IMR-90 (cell line): ENCODE data around the gene DOCK4. TPM values are rescaled to one million over a fixed set of nuclear protein-coding genes. Genes with fewer than 3 reads are reported as not detected.
A peak's percentile ranks its signal among the peaks of the same experiment; 100 is the strongest.

Experiments used
- ATAC-seq: fragments of 200-7000 bp; cut with Tn5 transposase; 2 replicates; pipeline ENCODE4 v1.9.1; 2020; ENCODE audit warnings: low read depth, mild to moderate bottlenecking, moderate library complexity
- BruUV-seq: library from RNA; stranded (reverse); fragments of 400-500 nt; replicated peaks from 2 replicates; lab custom pipeline; 2021; lab: Mats Ljungman, UMichigan
- CTCF ChIA-PET: fragments of 300-600 bp; formaldehyde crosslinking; extraction: SDS; loops from one replicate; lab custom pipeline; 2021; ENCODE audit warnings: antibody characterized with exemption; lab: Yijun Ruan, JAX
- POLR2A ChIA-PET: fragments of 300-600 bp; sonication (Branson Sonifier 250); formaldehyde crosslinking; loops from one replicate; lab custom pipeline; 2022; ENCODE audit warnings: antibody characterized with exemption; ENCODE audit not compliant: unreplicated experiment; lab: Charles Lee
- DNase-seq: peaks from one replicate; pipeline ENCODE4 v3.0.0; 2013
- H2AFZ ChIP-seq: replicated peaks from 2 replicates; pipeline ENCODE3; 2013; ENCODE audit warnings: low read length, mild to moderate bottlenecking; ENCODE audit not compliant: poor library complexity
- H2AK5ac ChIP-seq: 2 replicates; pipeline ENCODE4 v1.6.1; 2013; ENCODE audit warnings: low read depth, low read length, inconsistent platforms
- H2AK9ac ChIP-seq: replicated peaks from 2 replicates; pipeline ENCODE3; 2013; ENCODE audit warnings: mild to moderate bottlenecking, low read depth, low read length, moderate library complexity; ENCODE audit not compliant: poor library complexity
- H2BK120ac ChIP-seq: 2 replicates; pipeline ENCODE4 v1.6.1; 2013; ENCODE audit warnings: low read depth, low read length, inconsistent platforms
- H2BK15ac ChIP-seq: 3 replicates; pipeline ENCODE4 v1.6.1; 2013; ENCODE audit warnings: low read depth, low read length, inconsistent platforms
- H2BK20ac ChIP-seq: 2 replicates; pipeline ENCODE4 v1.6.1; 2013; ENCODE audit warnings: low read depth, mild to moderate bottlenecking, inconsistent platforms, low read length, moderate library complexity
- H2BK5ac ChIP-seq: 2 replicates; pipeline ENCODE4 v1.6.1; 2013; ENCODE audit warnings: mild to moderate bottlenecking, low read depth, low read length, inconsistent platforms; ENCODE audit not compliant: poor library complexity, severe bottlenecking
- H3K14ac ChIP-seq: replicated peaks from 2 replicates; pipeline ENCODE4 v1.6.1; 2013; ENCODE audit warnings: low read depth, low read length, inconsistent platforms
- H3K18ac ChIP-seq: 2 replicates; pipeline ENCODE4 v1.6.1; 2013; ENCODE audit warnings: low read depth, low read length, control low read depth
- H3K23ac ChIP-seq: 2 replicates; pipeline ENCODE4 v1.6.1; 2013; ENCODE audit warnings: low read depth, low read length, inconsistent platforms
- H3K27ac ChIP-seq: 2 replicates; pipeline ENCODE4 v1.5.1; 2013; ENCODE audit warnings: mild to moderate bottlenecking, control low read depth, low read length; ENCODE audit not compliant: insufficient read depth
- H3K27me3 ChIP-seq: 2 replicates; pipeline ENCODE4 v1.6.1; 2013; ENCODE audit warnings: low read length; ENCODE audit not compliant: control insufficient read depth, insufficient read depth
- H3K36me3 ChIP-seq: 2 replicates; pipeline ENCODE4 v1.6.1; 2013; ENCODE audit warnings: low read length, mixed read lengths; ENCODE audit not compliant: control insufficient read depth, insufficient read depth
- H3K4ac ChIP-seq: 2 replicates; pipeline ENCODE4 v1.6.1; 2013; ENCODE audit warnings: low read depth, low read length, inconsistent platforms
- H3K4me1 ChIP-seq: 2 replicates; pipeline ENCODE4 v1.6.1; 2013; ENCODE audit warnings: low read length, mixed read lengths; ENCODE audit not compliant: control insufficient read depth, insufficient read depth
- H3K4me2 ChIP-seq: 2 replicates; pipeline ENCODE4 v1.6.1; 2013; ENCODE audit warnings: low read depth, mild to moderate bottlenecking, control low read depth, low read length, moderate library complexity
- H3K4me3 ChIP-seq: 2 replicates; pipeline ENCODE4 v1.5.1; 2013; ENCODE audit warnings: low read depth, mild to moderate bottlenecking, control low read depth, low read length, moderate library complexity; ENCODE audit not compliant: insufficient read depth
- H3K56ac ChIP-seq: 2 replicates; pipeline ENCODE4 v1.6.1; 2013; ENCODE audit warnings: low read length, inconsistent platforms; ENCODE audit not compliant: insufficient read depth; ENCODE audit errors: extremely low read depth
- H3K79me1 ChIP-seq, 2 experiments: 2 replicates each; pipeline ENCODE4 v1.6.1; 2013; ENCODE audit warnings: low read length in 2 of 2, inconsistent platforms in 1 of 2, low read depth in 1 of 2
- H3K9ac ChIP-seq: 2 replicates; pipeline ENCODE4 v1.6.1; 2013; ENCODE audit warnings: low read depth, low read length, control low read depth
- H3K9me1 ChIP-seq: 2 replicates; pipeline ENCODE4 v1.6.1; 2013; ENCODE audit warnings: low read length, inconsistent platforms; ENCODE audit not compliant: insufficient read depth
- H3K9me3 ChIP-seq: 2 replicates; pipeline ENCODE4 v1.6.1; 2013; ENCODE audit warnings: low read length; ENCODE audit not compliant: control insufficient read depth, insufficient read depth
- H4K20me1 ChIP-seq: 2 replicates; pipeline ENCODE4 v1.6.1; 2013; ENCODE audit warnings: low read length, inconsistent platforms; ENCODE audit not compliant: insufficient read depth
- H4K5ac ChIP-seq: 2 replicates; pipeline ENCODE4 v1.6.1; 2013; ENCODE audit warnings: mild to moderate bottlenecking, low read depth, low read length, control low read depth
- H4K8ac ChIP-seq, 2 experiments: 2 replicates each; pipeline ENCODE4 v1.6.1; 2013; ENCODE audit warnings: low read depth in 2 of 2, low read length in 2 of 2, control low read depth in 1 of 2, inconsistent platforms in 1 of 2
- H4K91ac ChIP-seq: 2 replicates; pipeline ENCODE4 v1.6.1; 2013; ENCODE audit warnings: low read depth, low read length, inconsistent platforms; ENCODE audit not compliant: insufficient read depth
- BHLHE40 ChIP-seq: fragments of 150-350 bp; IDR thresholded peaks from 2 replicates; pipeline ENCODE4 v1.6.1; 2016; ENCODE audit warnings: mild to moderate bottlenecking, low read depth, low read length
- CEBPB ChIP-seq: IDR thresholded peaks from 2 replicates; pipeline ENCODE4 v1.6.1; 2012; ENCODE audit warnings: low read depth, low read length, improper control_type of control experiment
- CHD1 ChIP-seq: IDR thresholded peaks from 2 replicates; pipeline ENCODE4 v1.6.1; 2012; ENCODE audit warnings: low read depth, low read length, improper control_type of control experiment
- FOS ChIP-seq: fragments of 150-350 bp; IDR thresholded peaks from 2 replicates; pipeline ENCODE4 v1.6.1; 2016; ENCODE audit warnings: low read depth, low read length
- MAFK ChIP-seq: IDR thresholded peaks from 2 replicates; pipeline ENCODE4 v1.6.1; 2012; ENCODE audit warnings: low read depth, low read length, improper control_type of control experiment
- MAZ ChIP-seq: IDR thresholded peaks from 2 replicates; pipeline ENCODE4 v1.6.1; 2012; ENCODE audit warnings: low read depth, mild to moderate bottlenecking, low read length, improper control_type of control experiment, moderate library complexity, borderline replicate concordance
- MXI1 ChIP-seq: IDR thresholded peaks from 2 replicates; pipeline ENCODE4 v1.6.1; 2012; ENCODE audit warnings: low read depth, mild to moderate bottlenecking, low read length, moderate library complexity, borderline replicate concordance
- NFE2L2 ChIP-seq: fragments of 150-350 bp; IDR thresholded peaks from 2 replicates; pipeline ENCODE4 v1.6.1; 2016; ENCODE audit warnings: low read depth, mild to moderate bottlenecking, low read length
- POLR2A ChIP-seq: IDR thresholded peaks from 2 replicates; pipeline ENCODE4 v1.6.1; 2012; ENCODE audit warnings: mild to moderate bottlenecking, low read depth, low read length
- RAD21 ChIP-seq: IDR thresholded peaks from 2 replicates; pipeline ENCODE4 v1.6.1; 2012; ENCODE audit warnings: low read length, improper control_type of control experiment
- RCOR1 ChIP-seq: IDR thresholded peaks from 2 replicates; pipeline ENCODE4 v1.6.1; 2012; ENCODE audit warnings: mild to moderate bottlenecking, low read length, improper control_type of control experiment; ENCODE audit not compliant: insufficient replicate concordance
- RFX5 ChIP-seq: IDR thresholded peaks from 2 replicates; pipeline ENCODE4 v1.8.0; 2012; ENCODE audit warnings: low read depth, mild to moderate bottlenecking, low read length, moderate library complexity
- SMC3 ChIP-seq: fragments of 150-350 bp; IDR thresholded peaks from 2 replicates; pipeline ENCODE4 v1.6.1; 2016; ENCODE audit warnings: low read depth, mild to moderate bottlenecking, antibody characterized with exemption, low read length, moderate library complexity
- WGBS, 2 experiments: methylation state at CpG; one replicate each; pipeline versions ENCODE4 v1.1.5 to v1.1.7; 2013; ENCODE audit warnings: missing lambda C conversion rate in 2 of 2; ENCODE audit not compliant: insufficient read length in 1 of 2; ENCODE audit errors: extremely low coverage in 2 of 2; 5-methylcytosine and 5-hydroxymethylcytosine counted together
- dilution Hi-C: fragments of 300-500 bp; cut with HindIII; formaldehyde crosslinking; loops from one replicate; pipeline ENCODE4 v1.14.3; 2018; ENCODE audit warnings: low sequenced_read_pairs; ENCODE audit not compliant: unreplicated experiment
- in situ Hi-C: fragments of 300-500 bp; cut with MboI; formaldehyde crosslinking; loops from 3 replicates; pipeline ENCODE4 v1.14.3; 2019; ENCODE audit warnings: low sequenced_read_pairs, inconsistent platforms, mixed read lengths
- intact Hi-C: fragments of 100-400 bp; cut with micrococcal nuclease; formaldehyde crosslinking; loops from 2 replicates; pipeline ENCODE4 v1.10.0; 2022
- polyA plus RNA-seq, 3 experiments: library from polyadenylated mRNA; depleted of rRNA; stranded (reverse); fragments of >200 nt; gene quantifications; 2 replicates each; pipeline ENCODE4 v1.2.3, GENCODE V29; 2012; ENCODE audit warnings: low replicate concordance in 1 of 3
- total RNA-seq: library from RNA; depleted of rRNA; stranded (reverse); fragments of >200 nt; gene quantifications from 2 replicates; pipeline ENCODE4 v1.2.3, GENCODE V29; 2012
- TF ChIP-seq, protein P1 (sequence below): fragments of 150-350 bp; IDR thresholded peaks from 2 replicates; pipeline ENCODE4 v1.6.1; 2016; ENCODE audit warnings: low read depth, mild to moderate bottlenecking, low read length, moderate library complexity, borderline replicate concordance
- TF ChIP-seq, protein P2 (sequence below): conservative IDR thresholded peaks from 2 replicates; pipeline ENCODE4 v1.5.1; 2012; ENCODE audit warnings: mild to moderate bottlenecking, low read depth, low read length, improper control_type of control experiment
- TF ChIP-seq, protein P3 (sequence below): fragments of 150-350 bp; IDR thresholded peaks from 2 replicates; pipeline ENCODE4 v1.6.1; 2017; ENCODE audit warnings: mild to moderate bottlenecking, antibody characterized with exemption, low read length, low read depth

DOCK4 gene
- total and polyA plus RNA-seq, 2 of the 4 experiments (the other 2 are of a cell fraction), result 4.4 to 12.2 TPM

DNA sequence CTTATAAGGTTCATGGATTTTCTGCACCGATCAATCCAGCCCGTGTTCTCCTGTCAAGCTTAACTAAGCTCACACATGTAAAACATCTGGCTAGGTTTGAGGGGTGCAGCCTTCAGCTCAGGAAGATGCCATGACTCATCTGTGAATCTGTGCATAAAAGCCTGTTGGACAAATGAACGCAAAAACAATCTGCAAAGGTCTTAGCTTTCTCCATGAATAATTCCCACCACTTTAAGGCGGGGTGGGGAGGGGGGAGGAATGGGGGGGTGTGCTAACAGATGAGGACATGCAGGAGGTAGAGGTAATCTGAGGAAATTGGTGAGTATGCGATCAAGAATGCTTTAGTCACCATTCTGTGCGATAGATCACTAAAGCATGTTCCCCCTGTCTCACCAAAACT, 4.8 kb downstream of the DOCK4 start:
- DNase-seq, result peak; percentile 86
- no peak overlapping the region for H3K18ac ChIP-seq
- H3K9ac ChIP-seq, result no peak overlapping the region
- H3K9me3 ChIP-seq, result no peaks in the 10 kb centered on the region
- H2BK5ac ChIP-seq, result no peak overlapping the region
- H3K4me3 ChIP-seq, result no peak overlapping the region
- WGBS, 2 experiments, result no CpG with 5 or more reads among the region's 6 CpGs
- dilution Hi-C loops (no loop called here), intact Hi-C loops (loop anchor here (5.0 to 10.0 kb wide), 2 partner anchors 59 to 217 kb away; no protein-coding TSS in a partner anchor), in situ Hi-C loops (loop anchor here (10.0 to 25.0 kb wide), 2 partner anchors 213 to 439 kb away; no protein-coding TSS in a partner anchor)
- H3K27me3 ChIP-seq, result no peaks in the 10 kb centered on the region
- no peak overlapping the region for H4K91ac ChIP-seq
- H2AK9ac ChIP-seq, result no peak overlapping the region
- no peak overlapping the region; the same call in 1 of the 2 replicates for H3K23ac ChIP-seq
- H3K4me2 ChIP-seq, result no peak overlapping the region
- H2BK15ac ChIP-seq, result no peak overlapping the region
- peaks cover 28 to 52% of the 10 kb centered on the region in 2 experiments for H3K79me1 ChIP-seq
- H3K9me1 ChIP-seq, result no peaks in the 10 kb centered on the region
- ATAC-seq, result no peak
- H2AK5ac ChIP-seq, result no peak overlapping the region
- H3K27ac ChIP-seq, result no peak overlapping the region
- 0 out of 2 replicates have a peak overlapping the region, but pooled peaks have one; percentile 14 for H3K14ac ChIP-seq
- H2BK120ac ChIP-seq, result no peak overlapping the region
- H2BK20ac ChIP-seq, result no peak overlapping the region
- no peak overlapping the region for H4K8ac ChIP-seq
- no peaks in the 10 kb centered on the region for H4K20me1 ChIP-seq
- H2AFZ ChIP-seq, result no peak overlapping the region
- ChIA-PET POLR2A (no interaction called here), CTCF (no interaction called here)
- peaks cover 3% of the 10 kb centered on the region; the same call in 1 of the 2 replicates for H3K4me1 ChIP-seq
- BruUV-seq, result no TSS peak
- TF ChIP-seq POLR2A, result no peak
- TF ChIP-seq MAFK, result no peak
- no peak for TF ChIP-seq RCOR1
- TF ChIP-seq CHD1, result no peak
- no peak for TF ChIP-seq SMC3
- TF ChIP-seq, protein P1, sequence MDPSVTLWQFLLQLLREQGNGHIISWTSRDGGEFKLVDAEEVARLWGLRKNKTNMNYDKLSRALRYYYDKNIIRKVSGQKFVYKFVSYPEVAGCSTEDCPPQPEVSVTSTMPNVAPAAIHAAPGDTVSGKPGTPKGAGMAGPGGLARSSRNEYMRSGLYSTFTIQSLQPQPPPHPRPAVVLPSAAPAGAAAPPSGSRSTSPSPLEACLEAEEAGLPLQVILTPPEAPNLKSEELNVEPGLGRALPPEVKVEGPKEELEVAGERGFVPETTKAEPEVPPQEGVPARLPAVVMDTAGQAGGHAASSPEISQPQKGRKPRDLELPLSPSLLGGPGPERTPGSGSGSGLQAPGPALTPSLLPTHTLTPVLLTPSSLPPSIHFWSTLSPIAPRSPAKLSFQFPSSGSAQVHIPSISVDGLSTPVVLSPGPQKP, result no peak
- no peak for TF ChIP-seq BHLHE40
- no peak for TF ChIP-seq RAD21
- TF ChIP-seq MXI1, result no peak
- no peak for TF ChIP-seq CEBPB
- no peak for TF ChIP-seq RFX5
- TF ChIP-seq FOS, result no peak
- TF ChIP-seq MAZ, result no peak
- TF ChIP-seq, protein P2, sequence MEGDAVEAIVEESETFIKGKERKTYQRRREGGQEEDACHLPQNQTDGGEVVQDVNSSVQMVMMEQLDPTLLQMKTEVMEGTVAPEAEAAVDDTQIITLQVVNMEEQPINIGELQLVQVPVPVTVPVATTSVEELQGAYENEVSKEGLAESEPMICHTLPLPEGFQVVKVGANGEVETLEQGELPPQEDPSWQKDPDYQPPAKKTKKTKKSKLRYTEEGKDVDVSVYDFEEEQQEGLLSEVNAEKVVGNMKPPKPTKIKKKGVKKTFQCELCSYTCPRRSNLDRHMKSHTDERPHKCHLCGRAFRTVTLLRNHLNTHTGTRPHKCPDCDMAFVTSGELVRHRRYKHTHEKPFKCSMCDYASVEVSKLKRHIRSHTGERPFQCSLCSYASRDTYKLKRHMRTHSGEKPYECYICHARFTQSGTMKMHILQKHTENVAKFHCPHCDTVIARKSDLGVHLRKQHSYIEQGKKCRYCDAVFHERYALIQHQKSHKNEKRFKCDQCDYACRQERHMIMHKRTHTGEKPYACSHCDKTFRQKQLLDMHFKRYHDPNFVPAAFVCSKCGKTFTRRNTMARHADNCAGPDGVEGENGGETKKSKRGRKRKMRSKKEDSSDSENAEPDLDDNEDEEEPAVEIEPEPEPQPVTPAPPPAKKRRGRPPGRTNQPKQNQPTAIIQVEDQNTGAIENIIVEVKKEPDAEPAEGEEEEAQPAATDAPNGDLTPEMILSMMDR, result no peak
- no peak for TF ChIP-seq NFE2L2
- TF ChIP-seq, protein P3, sequence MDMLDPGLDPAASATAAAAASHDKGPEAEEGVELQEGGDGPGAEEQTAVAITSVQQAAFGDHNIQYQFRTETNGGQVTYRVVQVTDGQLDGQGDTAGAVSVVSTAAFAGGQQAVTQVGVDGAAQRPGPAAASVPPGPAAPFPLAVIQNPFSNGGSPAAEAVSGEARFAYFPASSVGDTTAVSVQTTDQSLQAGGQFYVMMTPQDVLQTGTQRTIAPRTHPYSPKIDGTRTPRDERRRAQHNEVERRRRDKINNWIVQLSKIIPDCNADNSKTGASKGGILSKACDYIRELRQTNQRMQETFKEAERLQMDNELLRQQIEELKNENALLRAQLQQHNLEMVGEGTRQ, result no peak
- H4K5ac ChIP-seq, result no peak overlapping the region
- H3K4ac ChIP-seq, result no peak overlapping the region
- no peak overlapping the region for H3K56ac ChIP-seq
- H3K36me3 ChIP-seq, result no peaks in the 10 kb centered on the region
